Measurements from ENCODE around the gene UCMA.

Gene UCMA

DNA sequence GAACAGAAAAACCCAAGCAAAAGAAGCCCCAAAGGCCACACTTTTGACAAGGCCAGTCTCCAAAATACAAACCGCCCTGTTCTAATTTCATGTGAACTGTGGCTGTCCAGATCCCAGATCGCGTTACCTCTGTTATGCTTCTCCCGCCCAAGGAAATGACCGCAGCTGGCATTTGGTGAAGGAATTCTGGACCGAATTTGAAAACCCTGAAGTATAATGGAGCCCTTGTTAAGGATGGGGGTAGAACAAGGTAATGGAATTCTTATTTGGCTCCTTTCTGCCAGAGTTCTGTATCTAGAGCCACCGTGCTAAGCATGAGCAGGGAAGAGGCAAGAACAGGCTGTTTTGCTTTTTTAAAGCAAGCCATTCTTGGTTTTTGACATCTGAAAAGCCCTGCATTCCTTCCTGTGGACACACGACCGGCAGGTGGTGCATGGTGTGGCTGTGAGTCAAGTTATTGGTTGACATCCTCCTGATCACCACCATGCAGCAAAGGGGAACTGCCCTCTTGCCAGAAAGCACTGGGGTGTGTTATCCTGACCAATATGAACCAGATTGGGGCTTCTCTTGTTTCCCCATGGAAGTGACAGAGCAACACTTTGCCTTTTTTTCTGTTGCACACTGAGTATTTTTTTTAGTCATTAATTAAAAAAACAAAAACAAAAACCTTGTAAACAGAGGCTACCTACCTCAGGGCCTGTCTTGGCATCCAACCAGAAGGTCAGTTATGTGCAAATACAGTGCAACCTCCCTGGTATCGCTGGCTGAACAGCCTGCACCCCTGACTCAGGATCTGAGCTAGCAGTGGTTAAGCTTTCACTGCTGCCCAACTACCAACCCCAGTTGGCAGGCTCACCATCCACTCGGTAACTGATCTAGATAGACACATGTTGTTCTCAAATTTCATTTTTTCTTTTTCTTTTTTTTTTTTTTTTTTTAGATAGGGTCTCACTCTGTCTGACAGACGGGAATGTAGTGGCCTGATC, 14.2 kb downstream of the UCMA start:
- Histone ChIP-seq H3K4ac (ENCODE audit: low read depth in 1 of 2, low read length in 2 of 2) (no peak overlapping the region), H4K8ac (ENCODE audit: low read length) (no peak overlapping the region), H3K18ac (ENCODE audit: low read depth in 1 of 2, low read length in 2 of 2) (no peak overlapping the region), H2AFZ (ENCODE audit: low read depth, low read length) (no peak overlapping the region), H2BK12ac (ENCODE audit: low read length in 2 of 2) (no peak overlapping the region), H2BK15ac (ENCODE audit: low read depth, poor library complexity, severe bottlenecking) (no peak overlapping the region), H2BK5ac (ENCODE audit: low read depth, low read length, poor library complexity, severe bottlenecking) (no peak overlapping the region), H3K79me1 (replicated peaks; ENCODE audit: low read length, poor library complexity, severe bottlenecking) (no peaks in the 10 kb centered on the region), H3K27ac (ENCODE audit: low read length, poor library complexity, severe bottlenecking) (no peak overlapping the region), H3K9ac (ENCODE audit: low read length) (no peak overlapping the region), H3K9me3 (ENCODE audit: control insufficient read depth, low read length) (no peaks in the 10 kb centered on the region), H3K14ac (ENCODE audit: low read length in 2 of 2) (no peak overlapping the region), H2AK5ac (ENCODE audit: low read length, severe bottlenecking) (no peak overlapping the region), H3K23ac (ENCODE audit: low read length in 2 of 2) (no peak overlapping the region), H4K91ac (ENCODE audit: low read length) (no peak overlapping the region), H3K27me3 (ENCODE audit: control insufficient read depth in 1 of 2, insufficient read depth in 1 of 2, low read length in 2 of 2) (no peaks in the 10 kb centered on the region), H3K4me1 (ENCODE audit: control insufficient read depth, insufficient read depth, low read depth, low read length) (no peaks in the 10 kb centered on the region), H3K4me3 (ENCODE audit: insufficient read depth in 1 of 2, low read depth in 1 of 2, low read length in 2 of 2) (no peak overlapping the region), H3K4me2 (ENCODE audit: low read length, poor library complexity, severe bottlenecking) (no peak overlapping the region), H3K36me3 (ENCODE audit: control insufficient read depth in 1 of 2, insufficient read depth in 2 of 2, low read depth in 1 of 2, low read length in 2 of 2) (no peaks in the 10 kb centered on the region), H2BK120ac (ENCODE audit: low read depth, low read length) (no peak overlapping the region)
- peak; percentile 4 for DNase-seq
- WGBS = 74% methylated on average over 12 of the region's 12 CpGs

DNA sequence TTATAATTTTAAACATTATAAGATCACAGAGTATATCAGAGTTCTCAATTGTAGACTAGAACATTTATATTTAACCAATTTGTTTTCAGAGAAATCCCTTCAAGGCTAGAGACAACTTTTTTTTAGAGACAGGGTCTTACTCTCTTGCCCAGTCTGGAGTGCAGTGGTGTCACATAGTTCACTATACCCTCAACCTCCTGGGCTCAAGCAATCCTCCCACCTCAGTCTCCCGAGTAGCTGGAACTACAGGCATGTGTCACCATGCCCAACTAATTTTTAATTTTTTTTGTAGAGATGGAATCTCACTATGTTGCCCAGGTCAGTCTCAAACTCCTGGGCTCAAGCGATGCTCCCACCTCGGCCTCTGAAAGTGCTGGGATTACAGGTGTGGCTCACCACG, 15.3 kb downstream of the UCMA start:
- Histone ChIP-seq H3K9ac (ENCODE audit: low read length) (no peak overlapping the region), H3K4me3 (ENCODE audit: insufficient read depth in 1 of 2, low read depth in 1 of 2, low read length in 2 of 2) (no peak overlapping the region), H2BK5ac (ENCODE audit: low read depth, low read length, poor library complexity, severe bottlenecking) (no peak overlapping the region), H3K36me3 (ENCODE audit: control insufficient read depth in 1 of 2, insufficient read depth in 2 of 2, low read depth in 1 of 2, low read length in 2 of 2) (no peaks in the 10 kb centered on the region), H3K23ac (ENCODE audit: low read length in 2 of 2) (no peak overlapping the region), H2AK5ac (ENCODE audit: low read length, severe bottlenecking) (no peak overlapping the region), H3K27ac (ENCODE audit: low read length, poor library complexity, severe bottlenecking) (no peak overlapping the region), H2BK12ac (ENCODE audit: low read length in 2 of 2) (no peak overlapping the region), H2BK15ac (ENCODE audit: low read depth, poor library complexity, severe bottlenecking) (no peak overlapping the region), H2BK120ac (ENCODE audit: low read depth, low read length) (no peak overlapping the region), H4K8ac (ENCODE audit: low read length) (no peak overlapping the region), H3K18ac (ENCODE audit: low read depth in 1 of 2, low read length in 2 of 2) (no peak overlapping the region), H4K91ac (ENCODE audit: low read length) (no peak overlapping the region), H3K14ac (ENCODE audit: low read length in 2 of 2) (no peak overlapping the region), H3K9me3 (ENCODE audit: control insufficient read depth, low read length) (no peaks in the 10 kb centered on the region), H3K4me1 (ENCODE audit: control insufficient read depth, insufficient read depth, low read depth, low read length) (no peaks in the 10 kb centered on the region), H3K79me1 (replicated peaks; ENCODE audit: low read length, poor library complexity, severe bottlenecking) (no peaks in the 10 kb centered on the region), H3K27me3 (ENCODE audit: control insufficient read depth in 1 of 2, insufficient read depth in 1 of 2, low read length in 2 of 2) (no peaks in the 10 kb centered on the region), H2AFZ (ENCODE audit: low read depth, low read length) (no peak overlapping the region), H3K4ac (ENCODE audit: low read depth in 1 of 2, low read length in 2 of 2) (no peak overlapping the region), H3K4me2 (ENCODE audit: low read length, poor library complexity, severe bottlenecking) (no peak overlapping the region)
- no peak for DNase-seq
- 100% methylated on average over 1 of the region's 4 CpGs for WGBS

DNA sequence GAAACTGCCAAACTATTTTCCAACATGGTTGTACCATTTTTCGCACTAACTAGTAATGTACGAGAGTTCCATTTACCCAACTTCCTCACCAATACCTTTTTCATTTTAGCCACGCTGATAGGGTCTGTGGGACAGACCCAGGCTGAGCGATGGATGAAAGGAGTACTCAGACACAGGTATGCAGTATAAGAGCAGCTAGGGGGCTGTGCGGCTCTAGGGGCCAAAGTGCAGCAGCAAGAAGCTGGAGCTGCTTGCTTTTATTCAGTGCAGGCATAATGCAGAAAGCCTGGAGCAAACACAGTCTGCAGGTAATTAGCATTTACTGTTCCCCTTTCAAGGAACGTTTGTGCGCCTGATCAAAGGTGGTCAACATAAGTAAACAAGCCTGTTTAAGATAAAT, 21.0 kb downstream of the UCMA start:
- H2BK120ac ChIP-seq (ENCODE audit: low read depth, low read length) = no peak overlapping the region
- 96% methylated on average over 6 of the region's 7 CpGs for whole genome bisulfite sequencing
- no peak overlapping the region for H4K91ac ChIP-seq (ENCODE audit: low read length)
- no peak overlapping the region for H3K14ac ChIP-seq (ENCODE audit: low read length in 2 of 2)
- no peaks in the 10 kb centered on the region for H3K9me3 ChIP-seq (ENCODE audit: control insufficient read depth, low read length)
- no peak overlapping the region for H3K9ac ChIP-seq (ENCODE audit: low read length)
- H3K36me3 ChIP-seq (ENCODE audit: control insufficient read depth in 1 of 2, insufficient read depth in 2 of 2, low read depth in 1 of 2, low read length in 2 of 2) = no peaks in the 10 kb centered on the region
- no peak overlapping the region for H2AFZ ChIP-seq (ENCODE audit: low read depth, low read length)
- no peak overlapping the region for H2AK5ac ChIP-seq (ENCODE audit: low read length, severe bottlenecking)
- no peaks in the 10 kb centered on the region for H3K79me1 ChIP-seq (replicated peaks; ENCODE audit: low read length, poor library complexity, severe bottlenecking)
- H3K4ac ChIP-seq (ENCODE audit: low read depth in 1 of 2, low read length in 2 of 2) = no peak overlapping the region
- no peaks in the 10 kb centered on the region for H3K4me1 ChIP-seq (ENCODE audit: control insufficient read depth, insufficient read depth, low read depth, low read length)
- H2BK5ac ChIP-seq (ENCODE audit: low read depth, low read length, poor library complexity, severe bottlenecking) = no peak overlapping the region
- H2BK12ac ChIP-seq (ENCODE audit: low read length in 2 of 2) = no peak overlapping the region
- H3K27me3 ChIP-seq (ENCODE audit: control insufficient read depth in 1 of 2, insufficient read depth in 1 of 2, low read length in 2 of 2) = no peaks in the 10 kb centered on the region
- no peak overlapping the region for H3K18ac ChIP-seq (ENCODE audit: low read depth in 1 of 2, low read length in 2 of 2)
- no peak overlapping the region for H3K4me3 ChIP-seq (ENCODE audit: insufficient read depth in 1 of 2, low read depth in 1 of 2, low read length in 2 of 2)
- H2BK15ac ChIP-seq (ENCODE audit: low read depth, poor library complexity, severe bottlenecking) = no peak overlapping the region
- H3K27ac ChIP-seq (ENCODE audit: low read length, poor library complexity, severe bottlenecking) = no peak overlapping the region
- no peak overlapping the region for H4K8ac ChIP-seq (ENCODE audit: low read length)
- H3K23ac ChIP-seq (ENCODE audit: low read length in 2 of 2) = no peak overlapping the region
- no peak overlapping the region for H3K4me2 ChIP-seq (ENCODE audit: low read length, poor library complexity, severe bottlenecking)
- DNase-seq = no peak

DNA sequence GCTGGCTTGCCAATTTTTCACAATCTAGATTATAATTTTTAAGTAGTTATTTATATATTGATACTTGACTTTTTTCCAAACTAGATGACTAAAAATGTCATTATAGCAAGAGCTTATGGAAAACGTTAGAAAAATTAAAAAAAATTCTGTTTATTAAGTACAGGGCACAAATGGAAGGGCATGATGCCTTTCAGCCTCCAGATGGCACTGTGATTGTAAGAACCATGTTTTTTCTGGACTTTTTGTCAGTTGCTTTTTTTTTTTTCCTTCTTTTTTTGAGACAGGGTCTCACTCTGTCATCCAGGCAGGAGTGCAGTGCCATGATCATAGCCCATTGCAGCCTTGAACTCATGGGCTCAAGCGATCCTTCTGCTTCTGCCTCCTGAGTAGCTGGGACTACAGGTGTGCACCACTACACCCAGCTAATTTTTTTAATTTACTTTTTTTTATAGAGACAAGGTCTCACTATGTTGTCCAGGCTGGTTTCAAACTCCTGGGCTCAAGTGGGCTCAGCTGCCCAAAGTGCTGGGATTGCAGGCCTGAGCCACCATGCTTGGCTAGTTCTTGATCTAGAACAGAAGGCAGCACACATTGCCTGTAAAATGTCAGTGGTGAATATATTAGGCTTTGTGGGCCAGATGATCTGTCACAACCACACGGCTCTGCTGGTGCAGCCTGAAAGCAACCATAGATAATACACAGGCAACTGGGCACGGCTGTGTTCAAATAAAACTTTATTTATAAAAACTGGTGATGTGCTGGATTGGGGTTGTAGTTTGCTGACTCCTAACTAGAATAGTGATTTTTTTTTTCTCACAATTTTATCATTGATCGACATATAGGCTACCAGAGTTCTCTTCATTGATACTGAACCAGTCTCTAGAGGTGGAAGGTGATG, 27.4 kb downstream of the UCMA start:
- H3K4me3 ChIP-seq (ENCODE audit: insufficient read depth in 1 of 2, low read depth in 1 of 2, low read length in 2 of 2) = no peak overlapping the region
- no peak overlapping the region for H2AK5ac ChIP-seq (ENCODE audit: low read length, severe bottlenecking)
- H2BK15ac ChIP-seq (ENCODE audit: low read depth, poor library complexity, severe bottlenecking) = no peak overlapping the region
- no peak overlapping the region for H4K91ac ChIP-seq (ENCODE audit: low read length)
- H2AFZ ChIP-seq (ENCODE audit: low read depth, low read length) = no peak overlapping the region
- H4K8ac ChIP-seq (ENCODE audit: low read length) = no peak overlapping the region
- H3K27me3 ChIP-seq (ENCODE audit: control insufficient read depth in 1 of 2, insufficient read depth in 1 of 2, low read length in 2 of 2) = no peaks in the 10 kb centered on the region
- peak overlapping the region; percentile 17 for H3K9ac ChIP-seq (ENCODE audit: low read length)
- H3K4ac ChIP-seq (ENCODE audit: low read depth in 1 of 2, low read length in 2 of 2) = no peak overlapping the region
- H3K23ac ChIP-seq (ENCODE audit: low read length in 2 of 2) = no peak overlapping the region
- H3K36me3 ChIP-seq (ENCODE audit: control insufficient read depth in 1 of 2, insufficient read depth in 2 of 2, low read depth in 1 of 2, low read length in 2 of 2) = peaks cover 0 to 6% of the 10 kb centered on the region in 2 experiments
- no peak overlapping the region for H3K27ac ChIP-seq (ENCODE audit: low read length, poor library complexity, severe bottlenecking)
- DNase-seq = peak; percentile 48
- no peak overlapping the region for H2BK5ac ChIP-seq (ENCODE audit: low read depth, low read length, poor library complexity, severe bottlenecking)
- no peak overlapping the region for H2BK12ac ChIP-seq (ENCODE audit: low read length in 2 of 2)
- H3K4me1 ChIP-seq (ENCODE audit: control insufficient read depth, insufficient read depth, low read depth, low read length) = no peaks in the 10 kb centered on the region
- H2BK120ac ChIP-seq (ENCODE audit: low read depth, low read length) = no peak overlapping the region
- no peak overlapping the region for H3K14ac ChIP-seq (ENCODE audit: low read length in 2 of 2)
- no peak overlapping the region for H3K18ac ChIP-seq (ENCODE audit: low read depth in 1 of 2, low read length in 2 of 2)
- H3K79me1 ChIP-seq (replicated peaks; ENCODE audit: low read length, poor library complexity, severe bottlenecking) = no peaks in the 10 kb centered on the region
- 82% methylated on average over 4 of the region's 5 CpGs for WGBS
- H3K4me2 ChIP-seq (ENCODE audit: low read length, poor library complexity, severe bottlenecking) = no peak overlapping the region
- H3K9me3 ChIP-seq (ENCODE audit: control insufficient read depth, low read length) = no peaks in the 10 kb centered on the region
